Measurements from ENCODE around the gene CERCAM. TPM values are rescaled to one million over a fixed set of nuclear protein-coding genes. Genes with fewer than 3 reads are reported as not detected.

CERCAM gene
- total and polyA plus RNA-seq, 2 of the 13 experiments (the other 11 are each of a cell fraction or from before 2014, with no cell fraction given): 9.0 to 17.1 TPM

GRCh38 chr9:128420060-128420650 lies 502 bp upstream of the CERCAM start (continued):
- TF ChIP-seq DZIP1 (CRISPR knock-in tag; IDR thresholded peaks at IDR 0.05) (no peak), CBX1 (IDR thresholded peaks at IDR 0.05; ENCODE audit: low read depth) (no peak), MIER2 (CRISPR knock-in tag; IDR thresholded peaks at IDR 0.05) (no peak), KDM2A (CRISPR knock-in tag; IDR thresholded peaks at IDR 0.05; ENCODE audit: borderline replicate concordance, low read depth) (peak; percentile 59; the same call in 1 of the 2 replicates), ZUFSP (CRISPR knock-in tag; IDR thresholded peaks at IDR 0.05; ENCODE audit: borderline replicate concordance) (no peak), EP300 (IDR thresholded peaks at IDR 0.05; ENCODE audit: low read depth in 2 of 2, low read length in 2 of 2) (no peak), EP300 (CRISPR knock-in tag; IDR thresholded peaks at IDR 0.05; ENCODE audit: borderline replicate concordance) (no peak), ZNF567 (CRISPR knock-in tag; IDR thresholded peaks at IDR 0.05; ENCODE audit: borderline replicate concordance) (no peak), ISL2 (CRISPR knock-in tag; IDR thresholded peaks at IDR 0.05) (0 out of 2 replicates have a peak, but pooled peaks have one; percentile 24), CAMTA2 (CRISPR knock-in tag; IDR thresholded peaks at IDR 0.05; ENCODE audit: borderline replicate concordance) (no peak), NFE2L2 (IDR thresholded peaks at IDR 0.05; ENCODE audit: low read length) (no peak), ETV6 (CRISPR knock-in tag; conservative IDR thresholded peaks at IDR 0.05) (no peak), MTA1 (CRISPR knock-in tag; IDR thresholded peaks at IDR 0.05; ENCODE audit: borderline replicate concordance) (no peak)
- TF ChIP-seq, protein P1, sequence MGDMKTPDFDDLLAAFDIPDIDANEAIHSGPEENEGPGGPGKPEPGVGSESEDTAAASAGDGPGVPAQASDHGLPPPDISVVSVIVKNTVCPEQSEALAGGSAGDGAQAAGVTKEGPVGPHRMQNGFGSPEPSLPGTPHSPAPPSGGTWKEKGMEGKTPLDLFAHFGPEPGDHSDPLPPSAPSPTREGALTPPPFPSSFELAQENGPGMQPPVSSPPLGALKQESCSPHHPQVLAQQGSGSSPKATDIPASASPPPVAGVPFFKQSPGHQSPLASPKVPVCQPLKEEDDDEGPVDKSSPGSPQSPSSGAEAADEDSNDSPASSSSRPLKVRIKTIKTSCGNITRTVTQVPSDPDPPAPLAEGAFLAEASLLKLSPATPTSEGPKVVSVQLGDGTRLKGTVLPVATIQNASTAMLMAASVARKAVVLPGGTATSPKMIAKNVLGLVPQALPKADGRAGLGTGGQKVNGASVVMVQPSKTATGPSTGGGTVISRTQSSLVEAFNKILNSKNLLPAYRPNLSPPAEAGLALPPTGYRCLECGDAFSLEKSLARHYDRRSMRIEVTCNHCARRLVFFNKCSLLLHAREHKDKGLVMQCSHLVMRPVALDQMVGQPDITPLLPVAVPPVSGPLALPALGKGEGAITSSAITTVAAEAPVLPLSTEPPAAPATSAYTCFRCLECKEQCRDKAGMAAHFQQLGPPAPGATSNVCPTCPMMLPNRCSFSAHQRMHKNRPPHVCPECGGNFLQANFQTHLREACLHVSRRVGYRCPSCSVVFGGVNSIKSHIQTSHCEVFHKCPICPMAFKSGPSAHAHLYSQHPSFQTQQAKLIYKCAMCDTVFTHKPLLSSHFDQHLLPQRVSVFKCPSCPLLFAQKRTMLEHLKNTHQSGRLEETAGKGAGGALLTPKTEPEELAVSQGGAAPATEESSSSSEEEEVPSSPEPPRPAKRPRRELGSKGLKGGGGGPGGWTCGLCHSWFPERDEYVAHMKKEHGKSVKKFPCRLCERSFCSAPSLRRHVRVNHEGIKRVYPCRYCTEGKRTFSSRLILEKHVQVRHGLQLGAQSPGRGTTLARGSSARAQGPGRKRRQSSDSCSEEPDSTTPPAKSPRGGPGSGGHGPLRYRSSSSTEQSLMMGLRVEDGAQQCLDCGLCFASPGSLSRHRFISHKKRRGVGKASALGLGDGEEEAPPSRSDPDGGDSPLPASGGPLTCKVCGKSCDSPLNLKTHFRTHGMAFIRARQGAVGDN (CRISPR knock-in tag; IDR thresholded peaks at IDR 0.05): peak; percentile 65; the same call in 1 of the 2 replicates
- TF ChIP-seq, protein P2, sequence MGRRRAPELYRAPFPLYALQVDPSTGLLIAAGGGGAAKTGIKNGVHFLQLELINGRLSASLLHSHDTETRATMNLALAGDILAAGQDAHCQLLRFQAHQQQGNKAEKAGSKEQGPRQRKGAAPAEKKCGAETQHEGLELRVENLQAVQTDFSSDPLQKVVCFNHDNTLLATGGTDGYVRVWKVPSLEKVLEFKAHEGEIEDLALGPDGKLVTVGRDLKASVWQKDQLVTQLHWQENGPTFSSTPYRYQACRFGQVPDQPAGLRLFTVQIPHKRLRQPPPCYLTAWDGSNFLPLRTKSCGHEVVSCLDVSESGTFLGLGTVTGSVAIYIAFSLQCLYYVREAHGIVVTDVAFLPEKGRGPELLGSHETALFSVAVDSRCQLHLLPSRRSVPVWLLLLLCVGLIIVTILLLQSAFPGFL (CRISPR knock-in tag; IDR thresholded peaks at IDR 0.05): no peak
- TF ChIP-seq, protein P3, sequence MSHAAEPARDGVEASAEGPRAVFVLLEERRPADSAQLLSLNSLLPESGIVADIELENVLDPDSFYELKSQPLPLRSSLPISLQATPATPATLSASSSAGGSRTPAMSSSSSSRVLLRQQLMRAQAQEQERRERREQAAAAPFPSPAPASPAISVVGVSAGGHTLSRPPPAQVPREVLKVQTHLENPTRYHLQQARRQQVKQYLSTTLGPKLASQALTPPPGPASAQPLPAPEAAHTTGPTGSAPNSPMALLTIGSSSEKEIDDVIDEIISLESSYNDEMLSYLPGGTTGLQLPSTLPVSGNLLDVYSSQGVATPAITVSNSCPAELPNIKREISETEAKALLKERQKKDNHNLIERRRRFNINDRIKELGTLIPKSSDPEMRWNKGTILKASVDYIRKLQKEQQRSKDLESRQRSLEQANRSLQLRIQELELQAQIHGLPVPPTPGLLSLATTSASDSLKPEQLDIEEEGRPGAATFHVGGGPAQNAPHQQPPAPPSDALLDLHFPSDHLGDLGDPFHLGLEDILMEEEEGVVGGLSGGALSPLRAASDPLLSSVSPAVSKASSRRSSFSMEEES (CRISPR knock-in tag; IDR thresholded peaks at IDR 0.05): no peak

All from HepG2 (cell line).